HG03460 (cell line): Measurements from ENCODE around the gene CPSF3.

Source experiments
- ATAC-seq: cut with Tn5 transposase; IDR thresholded peaks from one replicate; pipeline ENCODE4 v1.9.1; 2021; ENCODE audit not compliant: unreplicated experiment

The CPSF3 gene

GRCh38 chr2:9416962-9417316, 6.5 kb upstream of the CPSF3 start:
- no peak for ATAC-seq

DNA sequence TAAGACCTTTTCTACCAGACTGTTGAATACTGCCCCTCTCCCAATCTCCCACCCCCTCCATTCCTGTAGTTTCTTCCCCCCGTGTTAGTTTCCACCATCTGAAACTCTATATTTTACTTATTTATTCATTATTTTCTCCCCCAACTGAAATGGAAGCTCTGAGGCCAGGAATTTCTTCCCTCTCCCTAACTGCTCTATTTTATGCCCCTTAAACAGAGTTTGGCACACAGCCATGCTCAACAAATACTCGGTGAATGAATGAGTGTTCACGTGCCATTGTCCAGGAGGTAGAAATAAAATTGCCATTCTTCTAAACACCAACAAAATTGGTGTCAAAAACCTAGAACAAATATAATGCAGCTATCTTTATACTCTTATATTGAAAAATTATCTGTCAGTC, 5.7 kb upstream of the CPSF3 start:
- ATAC-seq: no peak

GRCh38 chr2:9418746-9419145, 4.7 kb upstream of the CPSF3 start:
- ATAC-seq: no peak

DNA sequence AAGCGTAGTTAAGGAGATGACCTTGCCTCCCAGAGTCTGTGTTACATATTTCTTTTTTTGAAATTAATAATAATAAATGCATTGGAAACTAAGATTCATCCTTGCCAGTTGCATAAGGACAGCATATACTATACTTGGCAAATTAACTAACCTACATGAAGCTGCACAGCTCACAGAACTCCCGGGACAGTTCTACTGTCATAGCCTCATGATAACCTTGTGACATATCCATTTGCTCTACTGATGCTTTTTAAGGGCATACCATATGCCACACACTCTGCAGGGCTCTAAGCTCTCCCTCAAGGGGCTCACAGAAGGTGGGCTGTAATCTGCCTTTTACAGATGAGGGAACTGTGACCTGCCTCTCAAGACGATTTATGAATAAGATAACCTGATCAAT, 3.9 kb upstream of the CPSF3 start:
- ATAC-seq: no peak

DNA sequence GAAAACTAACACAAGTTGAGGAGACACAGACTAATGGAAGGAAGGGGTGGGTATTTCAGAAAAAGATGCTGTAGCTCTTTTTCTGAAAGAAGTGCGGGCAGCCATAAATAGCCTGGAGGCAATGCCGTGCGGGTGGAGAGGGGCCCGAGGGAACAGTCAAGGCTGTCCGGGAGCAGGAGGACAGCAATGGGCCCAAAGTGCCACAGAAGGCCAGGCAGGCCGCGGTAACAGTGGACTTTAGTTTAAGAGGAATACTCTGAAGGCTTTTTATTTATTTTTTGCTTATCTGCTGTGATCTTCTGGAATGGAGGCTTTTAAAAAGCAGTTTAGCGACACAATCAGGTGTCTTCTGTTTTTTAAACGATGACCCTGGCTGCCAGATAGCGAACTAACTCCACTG, 3.0 kb upstream of the CPSF3 start:
- no peak for ATAC-seq

- ATAC-seq: peak; percentile 31
Measured at GRCh38 chr2:9422321-9423099, 944 bp upstream of the CPSF3 start.

DNA sequence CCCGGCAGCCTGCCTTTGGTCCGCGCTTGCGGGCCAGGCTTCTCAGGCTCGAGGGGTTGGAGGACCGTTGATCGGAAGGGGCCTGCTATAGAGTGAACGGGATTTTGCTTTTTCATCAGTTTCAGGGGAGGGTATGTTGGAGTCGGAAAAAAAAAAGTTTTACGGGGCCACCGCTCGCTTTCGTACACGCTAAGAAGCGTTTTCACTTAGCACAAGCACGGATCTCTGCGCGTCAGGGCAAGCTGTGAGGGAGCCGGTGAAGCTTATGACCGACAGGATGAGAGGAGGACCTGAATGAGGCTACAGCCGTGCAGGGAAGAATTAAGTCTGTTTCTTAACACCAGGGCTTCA, 443 bp downstream of the CPSF3 start:
- ATAC-seq: peak; percentile 12

DNA sequence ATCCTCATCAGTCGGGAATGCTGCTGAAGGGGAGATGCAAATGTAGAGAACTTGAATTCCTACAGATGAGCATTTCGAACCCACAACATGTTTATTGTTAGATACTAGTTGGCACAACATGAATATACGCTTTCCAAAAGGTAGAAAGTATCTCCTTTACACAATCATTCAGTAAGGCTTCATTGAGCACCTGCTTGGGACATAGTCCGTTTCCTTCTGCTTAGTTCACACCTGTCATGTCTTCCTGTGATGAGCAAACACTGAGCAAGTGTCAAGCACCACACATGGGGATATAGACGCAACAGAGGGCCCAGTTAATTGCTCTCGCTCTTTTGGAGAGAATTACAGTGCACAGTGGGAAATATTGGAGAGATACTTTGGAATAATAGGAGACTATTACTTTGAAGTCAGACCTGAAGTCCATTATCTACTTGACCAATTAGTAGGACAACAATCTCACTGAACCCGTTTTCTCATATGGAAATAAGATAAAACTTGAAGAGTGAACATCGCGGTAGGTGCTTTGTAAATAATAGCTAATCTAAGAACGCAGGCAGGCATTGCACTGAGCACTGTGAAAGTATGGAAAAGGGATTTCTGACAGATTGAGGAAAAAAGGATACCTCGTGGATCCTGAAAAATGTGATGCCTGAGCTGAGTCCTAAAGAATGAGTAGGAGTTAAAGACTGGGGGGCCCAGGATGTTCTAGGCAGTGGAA, 1.2 kb downstream of the CPSF3 start:
- ATAC-seq: no peak

GRCh38 chr2:9428965-9429577, 5.6 kb downstream of the CPSF3 start:
- no peak for ATAC-seq

DNA sequence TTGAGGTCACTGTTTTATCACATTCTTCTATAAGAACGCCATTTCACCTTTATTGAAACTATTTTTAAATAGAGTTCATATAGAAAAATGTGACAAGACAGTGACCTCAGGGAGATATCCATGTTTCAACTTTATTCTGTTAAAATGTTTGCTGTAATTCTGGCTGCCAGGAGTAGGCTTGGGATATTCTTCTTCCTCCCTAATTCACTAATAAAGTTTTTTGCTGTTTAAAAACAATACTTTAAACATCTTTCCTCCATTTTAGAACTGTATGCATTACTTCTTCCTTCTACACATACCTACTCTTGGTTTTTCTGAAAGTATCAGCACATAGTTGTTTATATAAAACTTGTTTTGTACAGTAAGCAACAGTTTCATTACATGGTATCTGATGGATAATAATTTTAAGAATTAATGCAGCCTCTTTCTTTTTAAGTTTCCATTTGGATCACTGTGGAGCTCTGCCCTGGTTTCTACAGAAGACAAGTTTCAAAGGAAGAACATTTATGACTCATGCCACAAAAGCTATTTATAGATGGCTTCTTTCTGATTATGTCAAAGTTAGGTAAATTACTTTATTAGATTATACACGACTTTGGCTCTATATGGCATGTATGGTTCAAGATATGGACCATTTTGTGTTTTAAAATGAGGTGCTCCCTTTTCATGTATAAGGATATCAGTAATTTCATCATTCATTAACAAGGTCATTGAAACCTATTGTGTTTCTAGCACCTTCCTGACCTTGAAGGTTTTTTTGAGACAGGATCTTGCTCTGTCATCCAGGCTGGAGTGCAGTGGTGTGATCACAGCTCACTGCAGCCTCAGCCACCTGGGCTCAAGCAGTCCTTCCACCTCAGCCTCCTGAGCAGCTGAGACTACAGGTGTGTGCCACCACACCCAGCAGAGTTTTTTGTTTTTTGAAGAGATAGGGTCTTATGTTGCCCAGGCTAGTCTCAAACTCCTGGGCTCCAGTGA, 7.2 kb downstream of the CPSF3 start:
- ATAC-seq: no peak

DNA sequence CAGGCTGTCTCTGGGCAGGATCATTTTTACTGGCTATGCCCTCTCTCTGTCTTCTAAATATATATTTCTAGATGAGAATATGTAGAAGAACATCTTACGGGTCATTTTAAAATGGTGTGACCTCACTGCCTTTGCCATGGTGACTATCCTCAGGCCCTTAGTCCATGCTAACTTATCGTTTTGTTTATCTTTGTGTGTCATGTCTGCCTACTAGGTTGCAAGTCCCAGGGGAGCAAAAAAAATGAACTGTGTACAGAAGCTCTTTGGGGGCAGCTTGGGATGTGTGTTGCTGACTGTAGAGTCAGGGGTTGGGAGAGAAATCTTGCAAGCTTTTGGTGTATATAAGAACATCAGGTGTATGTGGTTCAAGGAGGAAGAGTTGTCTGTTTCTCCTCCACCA, 11.0 kb downstream of the CPSF3 start:
- ATAC-seq: no peak

- no peak for ATAC-seq
Measured at GRCh38 chr2:9439536-9439935, 16.1 kb downstream of the CPSF3 start.

DNA sequence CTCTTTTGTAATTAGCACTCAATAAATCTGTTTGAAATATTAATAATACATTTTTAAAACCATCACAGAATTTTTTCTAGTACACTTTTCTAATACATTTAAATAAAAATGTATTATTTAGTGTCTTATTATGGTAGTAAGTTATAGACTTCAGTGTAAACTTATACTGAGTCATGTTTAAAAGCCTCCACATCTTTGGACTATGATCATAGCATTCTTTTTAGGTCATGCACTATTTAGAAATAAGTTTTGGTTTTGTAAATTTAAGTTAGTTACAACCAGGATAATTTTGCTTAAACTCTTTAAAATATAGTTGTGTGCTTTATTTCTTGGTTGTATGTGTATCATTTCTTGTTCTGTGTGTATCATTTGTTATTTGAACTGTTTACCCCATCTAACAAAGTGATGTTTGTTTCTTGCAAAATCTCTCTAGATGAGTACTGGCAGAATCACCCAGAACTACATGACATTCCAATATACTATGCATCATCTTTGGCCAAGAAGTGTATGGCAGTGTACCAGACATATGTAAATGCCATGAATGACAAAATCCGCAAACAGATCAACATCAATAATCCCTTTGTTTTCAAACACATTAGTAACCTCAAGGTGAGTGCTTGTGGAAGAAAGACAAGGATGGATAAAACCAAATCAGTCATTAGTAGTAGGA, 16.7 kb downstream of the CPSF3 start:
- no peak for ATAC-seq

GRCh38 chr2:9441556-9441955, 18.1 kb downstream of the CPSF3 start:
- no peak for ATAC-seq

GRCh38 chr2:9443526-9443925, 20.1 kb downstream of the CPSF3 start:
- no peak for ATAC-seq

GRCh38 chr2:9445089-9445488, 21.6 kb downstream of the CPSF3 start:
- ATAC-seq: no peak

GRCh38 chr2:9451231-9451630, 27.8 kb downstream of the CPSF3 start:
- no peak for ATAC-seq

DNA sequence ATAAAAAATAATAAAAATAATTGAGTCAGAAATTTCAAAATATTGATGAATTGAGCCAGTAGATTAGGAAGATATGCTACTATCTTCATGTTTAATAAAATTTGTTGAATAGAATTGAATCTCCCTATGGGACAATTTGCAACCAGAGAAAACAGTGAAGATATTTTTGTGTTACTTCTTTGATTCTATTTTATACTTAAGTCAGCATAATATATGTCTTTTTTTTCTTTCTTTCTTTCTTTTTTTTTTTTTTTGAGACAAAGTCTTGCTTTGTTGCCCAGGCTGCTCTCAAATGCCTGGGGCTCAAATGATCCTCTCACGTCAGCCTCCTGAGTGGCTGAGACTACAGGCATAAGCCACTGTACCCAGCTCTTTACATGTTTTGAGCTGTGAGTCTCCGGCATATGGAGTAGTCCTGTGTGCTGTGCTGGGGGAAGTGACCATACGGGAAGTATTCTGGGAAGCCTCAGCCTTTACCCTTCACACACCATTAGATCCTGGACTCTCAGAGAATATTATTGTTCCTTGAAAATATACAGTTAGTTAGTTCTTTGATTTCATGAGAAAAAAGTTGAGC, 37.1 kb downstream of the CPSF3 start:
- no peak for ATAC-seq

DNA sequence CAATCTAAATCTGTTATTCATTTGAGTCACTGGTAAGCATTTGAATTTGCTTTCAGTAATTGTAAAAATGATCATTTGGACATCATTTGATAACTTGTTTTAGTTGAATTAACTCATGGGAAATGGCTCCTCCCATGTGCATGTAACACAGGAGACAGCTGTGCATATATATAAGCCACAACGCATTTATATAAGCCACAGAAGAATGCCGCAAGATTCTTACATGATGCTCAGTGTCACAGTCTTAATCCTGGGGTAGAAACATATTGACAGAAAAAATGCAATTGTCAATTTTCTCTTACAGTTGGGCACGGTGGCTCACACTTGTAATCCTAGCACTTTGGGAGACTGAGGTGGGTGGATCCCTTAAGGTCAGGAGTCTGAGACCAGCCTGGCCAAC, 37.6 kb downstream of the CPSF3 start:
- ATAC-seq: no peak

GRCh38 chr2:9462313-9462712, 38.9 kb downstream of the CPSF3 start:
- ATAC-seq: no peak
